CD4-positive, alpha-beta T cell treated with Interferon alpha-2 for 1 hour (primary cell): ENCODE data around the gene ZMYND8.
"Not testable (repeated sequence)": the region's sequence is repeated elsewhere in the genome, so short reads cannot be mapped to it uniquely, and the experiment has no call there.

Experiments
- DNase-seq, 2 donors: peaks; one replicate each; pipeline ENCODE4 v3.0.0-alpha.2; 2020 to 2022

The ZMYND8 gene

DNA sequence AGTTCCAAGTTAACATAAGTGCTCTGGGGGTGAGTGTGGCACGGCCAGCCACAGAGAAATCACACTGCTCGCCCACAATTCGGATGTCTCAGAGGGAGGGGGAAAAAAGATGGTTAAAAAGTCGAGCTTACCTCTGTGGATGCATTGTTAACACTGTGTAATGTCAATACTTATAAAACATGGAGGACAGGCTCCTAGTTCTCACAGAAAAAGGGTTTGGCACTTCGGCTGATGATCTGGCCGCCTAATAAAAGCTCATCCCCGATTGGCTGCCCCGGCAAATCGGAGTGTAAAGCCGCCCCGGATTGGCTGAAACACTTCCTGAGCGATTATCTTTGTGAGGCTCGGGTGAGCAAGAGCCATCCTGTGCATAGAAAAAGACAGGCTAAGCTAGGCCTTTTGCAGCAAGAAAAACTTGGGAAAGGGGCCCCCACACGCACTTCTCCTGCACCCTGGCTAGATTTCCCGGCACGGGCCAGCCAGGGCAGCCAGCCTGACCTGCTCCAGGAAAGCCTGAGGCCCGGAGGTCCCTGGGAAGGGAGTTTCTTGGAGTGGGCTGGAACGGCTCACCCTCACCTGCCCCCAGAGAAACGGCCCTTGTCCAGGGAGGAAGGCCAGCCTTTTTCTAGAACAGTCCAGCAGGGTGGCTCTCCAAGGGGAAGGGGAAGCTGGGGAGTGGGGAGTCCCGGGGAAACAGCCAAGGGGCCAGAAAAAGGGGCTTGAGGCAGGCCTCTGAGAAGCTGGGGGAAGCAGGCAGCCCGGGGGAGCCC lies at the start of gene ZMYND8:
ZMYND8 (minus strand) TSS at position 174 of the 770 bp plus-strand sequence; CDS start at position 145, 29 bp downstream.
- peak; percentile 95 to 98 for DNase-seq

DNA sequence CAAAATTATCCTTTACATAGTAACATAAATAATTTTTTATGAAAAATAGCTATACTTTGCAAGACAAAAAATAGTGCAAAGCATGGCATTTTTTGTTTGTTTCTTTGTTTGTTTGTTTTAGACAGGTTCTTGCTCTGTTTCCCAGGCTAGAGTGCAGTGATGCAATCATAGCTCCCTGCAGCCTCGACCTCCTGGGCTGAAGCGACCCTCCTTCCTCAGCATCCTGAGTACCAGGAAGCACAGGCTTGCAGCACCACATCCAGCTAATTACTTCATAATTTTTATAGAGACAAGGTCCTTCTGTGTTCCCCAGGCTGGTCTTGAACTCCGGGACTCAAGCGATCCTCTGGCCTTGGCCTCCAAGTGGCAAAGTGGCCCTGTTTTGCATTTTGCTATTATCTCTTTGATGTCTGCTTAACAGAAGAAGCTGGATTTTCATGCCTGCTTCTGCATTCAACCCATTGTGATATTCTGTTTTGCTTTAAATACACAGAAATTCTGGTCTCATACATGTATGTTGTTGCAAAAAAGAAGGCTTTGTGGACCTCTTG lies 49.4 kb upstream of the ZMYND8 start:
- no peak for DNase-seq

DNA sequence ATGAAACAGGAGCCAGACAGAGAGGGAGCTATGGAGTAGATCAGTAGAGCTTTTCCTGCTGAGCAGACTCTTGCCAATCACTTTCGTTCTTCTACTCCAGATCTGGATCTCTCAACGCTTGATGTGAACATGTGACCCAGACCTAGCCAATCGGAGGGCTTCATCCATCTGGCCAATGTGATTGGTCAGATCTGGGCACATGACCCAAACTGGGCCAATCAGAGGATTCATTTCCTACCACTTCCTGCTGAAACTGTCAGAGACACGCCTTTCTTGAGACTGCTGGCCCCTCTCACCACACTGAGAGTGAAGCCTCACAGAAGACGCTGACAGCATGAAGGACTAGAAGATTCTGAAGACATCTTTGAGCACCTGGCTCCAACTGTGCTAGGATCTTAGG lies 44.2 kb upstream of the ZMYND8 start:
- DNase-seq, result no peak

DNA sequence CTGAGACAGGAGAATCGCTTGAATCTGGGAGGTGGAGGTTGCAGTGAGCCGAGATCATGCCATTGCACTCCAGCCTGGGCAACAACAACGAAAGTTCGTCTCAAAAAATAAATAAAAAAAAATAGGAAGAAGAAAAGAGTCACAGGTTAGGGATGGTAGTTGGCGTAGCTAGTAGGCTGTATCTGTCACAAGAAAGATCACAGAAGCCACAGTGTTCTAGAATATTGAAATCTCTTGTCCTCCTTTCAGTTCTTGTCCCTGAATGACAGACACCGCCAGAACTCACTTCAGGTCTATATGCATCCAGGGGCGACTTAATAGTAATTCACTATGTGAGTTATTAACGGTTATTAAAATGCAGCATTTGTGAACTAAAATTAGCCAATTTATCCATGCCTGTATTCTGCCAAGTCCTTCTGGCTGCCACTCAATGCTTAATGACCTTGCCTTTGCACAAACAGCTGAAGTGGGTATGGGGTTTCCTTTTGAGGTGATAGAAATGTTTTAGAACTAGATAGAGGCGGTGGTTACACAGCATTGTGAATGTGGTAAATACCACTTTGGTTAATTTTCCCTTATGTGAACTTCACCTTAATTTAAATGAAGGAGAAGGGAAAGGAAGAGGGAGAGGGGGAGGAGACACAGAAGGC lies 41.3 kb upstream of the ZMYND8 start:
- no peak for DNase-seq

DNA sequence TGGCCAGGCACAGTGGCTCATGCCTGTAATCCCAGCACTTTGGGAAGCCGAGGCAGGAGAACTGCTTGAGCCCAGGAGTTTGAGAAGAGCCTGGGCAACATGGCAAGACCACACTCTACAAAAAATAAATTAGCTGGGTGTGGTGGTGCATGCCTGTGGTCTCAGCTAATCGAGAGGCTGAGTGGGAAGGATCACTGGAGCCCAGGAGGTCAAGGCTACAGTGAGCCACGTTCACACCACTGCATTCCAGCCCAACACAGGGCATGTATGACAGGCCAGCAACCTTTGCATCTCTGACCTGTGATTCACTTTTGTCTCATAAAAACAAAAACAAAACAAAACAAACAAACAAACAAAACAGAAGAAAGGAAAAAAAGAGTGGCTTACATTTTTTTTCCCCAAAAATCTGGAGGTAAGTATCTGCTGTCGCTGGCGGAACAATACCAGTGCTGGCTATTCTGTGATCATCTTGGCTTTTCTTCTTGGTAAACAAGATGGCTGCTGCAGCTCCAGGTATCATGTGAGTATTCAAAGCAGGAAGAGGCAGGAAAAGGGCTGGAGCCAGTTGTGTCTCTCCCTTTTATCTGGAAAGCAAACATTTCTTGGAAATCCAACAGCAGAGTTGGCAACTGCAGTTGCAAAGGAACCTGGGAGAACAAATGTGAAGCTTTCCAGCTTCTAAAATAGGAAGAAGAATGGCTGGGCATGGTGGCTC lies 40.4 kb upstream of the ZMYND8 start:
- no peak for DNase-seq

DNA sequence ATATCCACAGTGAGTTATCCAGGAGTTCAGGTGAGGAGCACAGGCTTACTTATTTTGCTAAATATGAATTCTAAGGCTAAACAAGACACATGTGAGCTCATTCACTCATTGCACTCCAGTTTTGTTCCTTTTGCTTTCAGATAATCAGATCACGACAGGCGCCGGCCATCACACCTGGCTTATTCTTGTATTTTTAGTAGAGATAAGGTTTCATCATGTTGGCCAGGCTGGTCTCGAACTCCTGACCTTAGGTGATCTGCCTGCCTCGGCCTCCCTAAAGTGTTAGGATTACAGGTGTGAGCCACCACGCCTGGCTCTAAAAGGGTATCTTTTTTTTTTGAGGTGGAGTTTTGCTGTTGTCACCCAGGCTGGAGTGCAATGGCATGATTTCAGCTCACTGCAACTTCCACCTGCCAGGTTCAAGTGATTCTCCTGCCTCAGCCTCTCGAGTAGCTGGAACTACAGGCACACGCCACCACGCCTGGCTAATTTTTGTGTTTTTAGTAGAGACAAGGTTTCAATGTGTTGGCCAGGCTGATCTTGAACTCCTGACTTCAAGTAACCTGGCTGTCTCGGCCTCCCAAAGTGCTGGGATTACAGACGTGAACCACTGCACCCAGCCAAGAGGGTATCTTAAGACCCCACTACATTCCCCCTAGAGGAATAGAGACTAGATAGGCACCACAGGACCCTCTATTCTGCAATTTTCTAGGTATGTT lies 37.5 kb upstream of the ZMYND8 start:
- DNase-seq, result not testable (repeated sequence)

DNA sequence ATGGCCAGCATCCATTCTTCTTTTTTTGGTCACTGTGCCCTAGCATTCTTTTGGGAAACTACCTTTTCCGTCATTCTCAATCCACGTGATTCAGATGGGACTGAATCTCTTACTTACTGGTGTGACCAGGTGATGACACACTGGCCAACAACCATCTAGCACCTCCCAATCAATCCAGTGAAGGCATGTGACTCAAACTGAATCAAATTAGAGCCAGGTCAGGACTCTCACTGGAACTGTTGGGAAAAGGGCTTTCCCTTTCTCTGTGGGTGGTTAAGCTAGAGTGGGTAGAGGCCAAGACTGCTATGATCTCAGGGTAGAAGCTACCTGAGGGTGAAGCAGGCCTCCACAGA lies 36.2 kb upstream of the ZMYND8 start:
- no peak for DNase-seq

DNA sequence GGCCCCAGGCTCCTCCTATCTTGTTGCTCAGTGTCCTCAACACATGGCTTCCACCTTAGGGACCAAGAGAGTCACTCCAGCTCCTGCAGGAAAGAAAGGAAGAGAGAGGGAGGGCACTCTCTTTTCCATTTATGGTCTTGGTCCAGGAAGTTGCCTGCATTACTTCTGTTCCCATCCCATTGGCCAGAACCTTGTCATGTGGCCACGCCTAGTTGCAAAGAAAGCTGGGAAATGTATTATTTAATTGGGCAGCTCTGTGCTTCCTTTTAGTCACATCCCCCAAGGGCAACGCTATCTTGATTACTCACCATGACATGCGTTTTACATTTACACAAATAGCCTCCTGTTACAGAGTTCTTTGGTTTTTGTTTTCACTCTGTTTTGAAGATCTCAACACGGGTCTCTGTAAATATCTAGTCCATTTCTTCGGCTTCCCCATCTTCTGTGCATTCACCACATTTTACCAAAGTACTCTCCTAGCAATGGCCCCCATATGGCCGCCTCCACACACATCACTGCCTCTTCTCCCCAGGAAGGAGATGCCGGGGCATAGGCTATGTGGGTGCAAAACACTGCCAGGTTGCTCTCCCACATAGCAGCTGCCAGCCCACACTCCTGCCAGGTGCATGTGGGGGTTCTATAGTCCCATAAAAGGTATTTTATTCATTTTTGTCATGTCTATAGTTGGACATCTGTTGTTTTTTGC lies 35.7 kb upstream of the ZMYND8 start:
- peak in 1 of 2 donors; percentile 49 for DNase-seq

DNA sequence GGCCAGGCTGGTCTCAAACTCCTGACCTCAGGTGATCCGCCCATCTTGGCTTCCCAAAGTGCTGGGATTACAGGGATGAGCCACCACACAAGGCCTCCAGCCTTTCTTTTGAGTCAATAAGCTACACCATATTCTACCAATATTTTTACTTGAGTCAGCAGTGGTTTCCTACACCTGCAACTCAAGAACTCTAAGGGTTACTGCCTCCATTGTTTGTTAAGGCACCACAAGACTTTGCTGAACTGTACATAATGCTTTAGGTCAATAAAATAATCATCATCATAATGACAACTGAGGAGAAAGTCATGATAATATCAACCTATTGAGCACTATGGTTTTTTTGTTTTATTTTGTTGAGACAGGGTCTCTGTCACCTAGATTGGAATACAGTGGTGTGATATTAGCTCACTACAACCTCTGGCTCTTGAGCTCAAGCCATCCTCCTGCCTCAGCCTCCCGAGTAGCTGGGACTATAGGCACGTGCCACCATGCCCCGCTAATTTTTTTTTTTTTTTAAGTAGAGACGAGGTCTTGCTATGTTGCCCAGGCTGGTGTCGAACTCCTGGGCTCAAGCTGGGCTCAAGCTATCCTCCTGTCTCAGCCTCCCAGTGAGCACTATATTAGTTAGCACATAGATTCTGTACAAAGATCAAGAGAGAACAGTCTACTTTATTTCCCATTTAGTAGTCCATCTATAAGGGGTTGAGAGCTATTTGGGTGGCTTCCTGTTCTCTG lies 34.9 kb upstream of the ZMYND8 start:
- no peak for DNase-seq

DNA sequence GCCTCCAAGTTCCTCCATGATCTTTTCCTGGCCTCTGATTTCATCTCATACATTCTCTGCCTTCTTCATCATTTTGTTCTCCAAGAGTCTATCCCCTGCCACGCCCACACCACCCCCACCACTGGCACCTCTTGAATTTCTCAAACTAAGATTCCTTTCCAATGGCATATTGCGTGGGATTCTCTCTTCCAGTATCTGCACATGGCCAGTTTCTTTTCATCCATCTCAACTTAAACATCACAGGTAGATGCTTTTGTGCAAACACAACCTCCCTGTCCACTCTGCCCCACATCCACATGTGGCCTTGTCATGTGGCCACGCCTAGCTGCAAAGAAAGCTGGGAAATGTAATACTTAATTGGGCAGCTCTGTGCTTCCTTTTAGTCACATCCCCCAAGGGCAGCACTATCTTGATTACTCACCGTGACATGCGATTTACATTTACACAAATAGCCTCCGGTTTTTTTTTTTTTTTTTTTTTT lies 33.4 kb upstream of the ZMYND8 start:
- peak in 1 of 2 donors; percentile 15 for DNase-seq

DNA sequence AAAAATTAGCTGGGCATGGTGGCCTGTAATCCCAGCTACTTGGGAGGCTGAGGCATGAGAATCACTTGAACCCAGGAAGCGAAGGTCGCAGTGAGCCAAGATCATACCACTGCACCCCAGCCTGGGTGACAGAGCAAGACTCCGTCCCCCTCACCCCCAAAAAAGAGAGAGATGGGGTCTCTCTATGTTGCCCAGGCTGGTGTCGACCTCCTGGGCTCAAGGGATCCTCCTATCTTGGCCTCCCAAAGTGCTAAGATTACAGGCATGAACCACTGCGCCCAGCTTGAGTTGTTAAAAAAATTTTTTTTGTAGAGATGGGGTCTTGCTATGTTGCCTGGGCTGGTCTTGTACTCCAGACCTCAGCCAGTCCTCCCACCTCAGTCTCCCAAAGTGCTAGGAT lies 29.5 kb upstream of the ZMYND8 start:
- DNase-seq, result not testable (repeated sequence)

DNA sequence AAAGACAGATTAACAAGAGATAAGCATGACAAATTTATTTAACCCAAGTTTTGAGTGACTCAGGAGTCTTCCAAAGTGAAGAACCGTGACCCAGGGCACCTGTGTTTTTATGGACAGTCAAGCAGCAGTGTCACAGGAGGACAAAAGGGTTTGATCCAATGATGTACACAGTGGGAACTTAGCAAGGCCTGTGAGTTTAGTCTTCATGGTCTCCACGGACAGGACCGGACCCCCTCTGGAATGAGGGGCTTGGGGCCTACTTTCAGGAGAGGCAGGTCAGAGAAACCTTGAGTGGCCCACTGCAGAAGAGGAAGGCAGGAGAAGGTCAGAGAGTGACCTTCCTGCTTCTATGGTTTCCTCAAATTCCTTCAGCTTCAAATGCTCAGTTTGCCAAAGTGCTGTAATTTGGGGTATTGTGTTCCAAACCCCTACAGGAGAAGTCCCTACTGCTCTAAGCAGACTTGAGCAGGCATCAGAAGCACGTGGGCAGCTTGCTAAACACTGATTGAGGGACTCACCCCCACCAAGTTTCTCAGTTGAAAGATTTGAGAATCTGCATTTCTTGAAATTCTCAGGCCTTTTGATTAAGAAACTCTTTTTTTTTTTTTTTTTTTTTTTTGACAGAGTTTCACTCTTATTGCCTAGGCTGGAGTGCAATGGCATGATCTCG lies 26.4 kb upstream of the ZMYND8 start:
- DNase-seq, result no peak

DNA sequence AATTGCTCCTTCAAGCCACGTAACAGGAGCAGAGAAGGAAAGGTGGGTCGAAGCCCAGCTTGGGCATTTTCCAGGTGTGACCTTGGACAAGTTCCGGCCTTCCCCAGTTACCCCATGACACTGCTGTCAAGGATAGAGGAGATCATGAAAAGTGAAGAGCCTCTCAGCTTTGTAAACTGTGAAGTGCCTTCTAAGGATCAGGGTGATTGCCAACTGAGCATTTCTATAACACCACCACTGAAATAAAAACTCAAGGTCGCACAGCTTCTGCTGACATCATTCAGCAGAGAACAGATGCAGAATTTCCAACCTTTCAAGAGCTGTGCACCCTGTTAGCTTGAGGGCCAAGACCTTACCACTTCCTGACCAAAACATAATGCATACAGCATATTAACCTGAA lies 24.0 kb upstream of the ZMYND8 start:
- no peak for DNase-seq

DNA sequence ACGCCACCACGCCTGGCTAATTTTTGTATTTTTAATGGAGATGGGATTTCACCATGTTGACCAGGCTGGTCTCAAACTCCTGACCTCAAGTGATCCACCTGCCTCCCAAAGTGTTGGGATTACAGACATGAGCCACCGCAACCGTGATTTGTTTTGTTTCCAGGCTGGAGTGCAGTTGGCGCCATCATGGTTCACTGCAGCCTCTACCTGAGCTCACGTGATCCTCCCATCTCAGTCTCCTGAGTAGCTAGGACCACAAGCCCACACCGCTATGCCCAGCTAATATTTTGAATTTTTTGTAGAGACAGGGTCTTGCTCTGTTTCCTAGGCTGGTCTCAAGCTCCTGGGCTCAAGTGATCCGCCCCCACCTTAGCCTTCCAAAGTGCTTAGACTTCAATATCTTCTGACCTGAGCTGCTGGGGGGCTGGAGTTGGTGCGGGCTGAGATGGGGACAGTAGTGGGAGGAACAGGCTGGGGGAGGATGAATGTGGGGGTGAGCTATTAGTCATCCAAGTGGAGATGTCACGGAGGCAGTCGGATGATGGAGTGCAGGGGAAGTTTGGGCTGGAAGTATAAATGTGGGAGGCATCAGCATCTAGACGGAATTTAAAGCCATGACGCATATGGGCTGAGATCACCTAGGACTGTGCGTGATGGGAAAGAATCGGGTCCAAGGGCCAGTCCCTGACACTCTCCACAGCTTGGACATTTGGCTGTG lies 23.1 kb upstream of the ZMYND8 start:
- no peak for DNase-seq

DNA sequence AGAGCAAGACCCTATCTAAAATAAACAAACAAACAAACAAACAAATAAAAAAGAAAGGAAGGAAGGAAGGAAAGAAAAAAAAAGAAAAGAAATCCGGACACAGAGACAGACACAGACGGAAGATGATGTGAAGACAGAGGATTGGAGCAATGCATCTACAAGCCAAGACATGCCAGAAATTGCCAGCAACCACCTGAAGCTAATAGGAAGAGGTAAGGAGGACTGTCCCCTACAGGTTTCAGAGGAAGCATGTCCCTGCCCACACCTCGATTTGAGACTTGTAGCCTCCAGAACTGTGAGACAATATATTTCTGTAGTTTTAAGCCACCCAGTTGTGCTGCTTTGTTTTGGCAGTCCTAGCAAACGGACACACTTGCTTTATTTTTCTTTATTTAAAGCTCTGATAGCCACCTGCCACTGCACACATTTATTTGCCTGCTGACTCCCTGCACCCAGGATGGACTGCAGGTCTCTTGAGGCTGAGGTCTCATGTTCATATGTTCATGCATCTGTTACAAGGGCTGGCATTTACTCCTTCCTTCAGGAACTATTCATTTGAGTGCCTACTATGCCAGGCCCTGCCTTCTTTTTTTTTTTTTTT lies 20.7 kb upstream of the ZMYND8 start:
- no peak for DNase-seq

DNA sequence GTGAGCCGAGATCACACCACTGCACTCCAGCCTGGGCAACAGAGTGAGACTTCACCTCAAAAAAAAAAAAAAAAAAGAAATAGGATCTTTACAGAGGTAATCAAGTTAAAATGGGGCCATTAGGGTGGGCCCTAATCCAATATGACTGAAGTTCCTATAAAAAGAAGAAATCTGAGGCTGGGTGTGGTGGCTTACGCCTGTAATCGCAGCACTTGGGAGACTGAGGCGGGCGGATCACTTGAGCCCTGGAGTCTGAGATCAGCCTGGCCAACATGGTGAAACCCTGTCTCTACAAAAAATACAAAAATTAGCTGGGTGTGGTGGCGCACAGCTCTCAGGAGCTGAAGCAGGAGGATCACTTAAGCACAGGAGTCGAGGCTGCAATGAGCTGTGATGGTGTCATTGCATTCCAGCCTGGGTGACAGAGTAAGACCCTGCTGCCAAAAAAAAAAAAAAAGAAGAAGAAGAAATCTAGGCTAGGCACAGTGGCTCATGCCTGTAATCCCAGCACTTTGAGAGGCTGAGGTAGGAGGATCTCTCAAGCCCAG lies 19.7 kb upstream of the ZMYND8 start:
- DNase-seq, result not testable (repeated sequence)

DNA sequence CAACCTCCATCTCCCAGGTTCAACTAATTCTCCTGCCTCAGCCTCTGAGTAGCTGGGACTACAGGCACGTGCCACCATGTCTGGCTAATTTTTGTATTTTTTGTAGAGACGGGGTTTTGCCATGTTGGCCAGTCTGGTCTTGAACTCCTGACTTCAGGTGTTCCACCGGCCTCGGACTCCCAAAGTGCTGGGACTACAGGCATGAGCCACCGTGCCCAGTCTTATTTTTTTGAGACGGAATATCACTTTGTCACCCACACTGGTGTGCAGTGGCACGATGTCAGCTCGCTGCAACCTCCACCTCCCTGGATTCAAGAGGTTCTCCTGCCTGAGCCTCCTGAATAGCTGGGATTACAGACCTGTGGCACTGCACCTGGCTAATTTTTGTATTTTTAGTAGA lies 17.6 kb upstream of the ZMYND8 start:
- DNase-seq, result not testable (repeated sequence)

DNA sequence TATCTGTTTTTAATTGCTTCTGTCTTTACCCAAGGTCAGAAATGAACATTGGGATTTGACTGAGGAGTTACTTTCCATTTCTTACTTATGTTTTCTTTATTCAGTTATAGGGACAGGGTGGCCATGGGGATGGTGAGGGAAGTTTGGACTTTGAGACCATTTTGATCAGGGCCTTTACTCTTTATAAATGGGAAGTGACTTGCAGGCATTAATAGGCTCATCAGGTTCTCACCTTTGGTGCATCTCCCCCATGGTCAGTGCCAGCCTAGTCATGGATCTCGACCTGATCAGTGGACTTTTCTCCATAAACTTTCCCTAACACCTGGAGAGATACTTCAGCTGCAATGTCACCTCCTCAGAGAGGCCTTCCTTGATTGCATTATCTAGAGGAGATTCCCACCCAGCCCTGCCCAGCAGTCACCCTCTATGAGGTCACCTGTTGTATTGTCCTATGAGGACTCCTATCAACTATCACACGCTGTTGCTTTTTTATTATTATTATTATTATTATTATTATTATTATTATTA lies 16.8 kb upstream of the ZMYND8 start:
- DNase-seq, result no peak
